MM.1S (cell line): ENCODE results near the gene APPL2.

Source experiments
- DNase-seq: peaks from one replicate; pipeline ENCODE4 v3.0.0-alpha.2; 2015
- H2AFZ ChIP-seq: fragments of 300-600 bp; sonication (generic); 2 replicates; pipeline ENCODE4 v1.6.0; 2016; ENCODE audit warnings: antibody characterized with exemption, low read length
- H3F3A ChIP-seq: fragments of 300-600 bp; sonication (generic); 2 replicates; pipeline ENCODE4 v1.6.1; 2016; ENCODE audit warnings: mild to moderate bottlenecking, antibody characterized with exemption, low read length, moderate library complexity, mixed read lengths; ENCODE audit not compliant: insufficient read depth
- H3K27ac ChIP-seq: fragments of 300-600 bp; sonication (generic); 2 replicates; pipeline ENCODE4 v1.5.1; 2016; ENCODE audit warnings: mild to moderate bottlenecking, low read length
- H3K27me3 ChIP-seq: fragments of 300-600 bp; sonication (generic); replicated peaks from 2 replicates; pipeline ENCODE4 v1.6.0; 2016; ENCODE audit warnings: low read length; ENCODE audit not compliant: insufficient read depth
- H3K36me3 ChIP-seq: fragments of 300-600 bp; sonication (generic); replicated peaks from 2 replicates; pipeline ENCODE4 v1.6.1; 2016; ENCODE audit warnings: mild to moderate bottlenecking, low read length, mixed read lengths; ENCODE audit not compliant: insufficient read depth
- H3K4me1 ChIP-seq: fragments of 300-600 bp; sonication (generic); 2 replicates; pipeline ENCODE4 v1.6.1; 2016; ENCODE audit warnings: low read length, mixed read lengths
- H3K4me2 ChIP-seq: fragments of 300-600 bp; sonication (generic); 2 replicates; pipeline ENCODE4 v1.6.0; 2016; ENCODE audit warnings: low read depth, low read length
- H3K4me3 ChIP-seq: fragments of 300-600 bp; sonication (generic); 2 replicates; pipeline ENCODE4 v1.5.1; 2016; ENCODE audit warnings: low read length, mixed read lengths
- H3K79me2 ChIP-seq: fragments of 300-600 bp; sonication (generic); 2 replicates; pipeline ENCODE4 v1.6.1; 2016; ENCODE audit warnings: mixed run types, low read length, mixed read lengths
- H3K9ac ChIP-seq: fragments of 300-600 bp; sonication (generic); 2 replicates; pipeline ENCODE4 v1.6.1; 2016; ENCODE audit warnings: low read length, mixed read lengths
- H3K9me2 ChIP-seq: fragments of 300-600 bp; sonication (generic); replicated peaks from 2 replicates; pipeline ENCODE4 v1.6.1; 2016; ENCODE audit warnings: mild to moderate bottlenecking, low read length, mixed read lengths; ENCODE audit not compliant: insufficient read depth
- H3K9me3 ChIP-seq: fragments of 300-600 bp; sonication (generic); replicated peaks from 2 replicates; pipeline ENCODE4 v1.6.1; 2016; ENCODE audit warnings: mild to moderate bottlenecking, low read length, mixed read lengths; ENCODE audit not compliant: insufficient read depth
- H4K20me1 ChIP-seq: fragments of 300-600 bp; sonication (generic); 2 replicates; pipeline ENCODE4 v1.6.1; 2016; ENCODE audit warnings: mild to moderate bottlenecking, low read length, moderate library complexity, mixed read lengths; ENCODE audit not compliant: insufficient read depth
- EZH2 ChIP-seq: fragments of 300-600 bp; sonication (generic); optimal IDR thresholded peaks from 2 replicates; pipeline ENCODE3; 2017; ENCODE audit warnings: low read depth, mild to moderate bottlenecking, antibody characterized with exemption, low read length, mixed read lengths
- EZH2phosphoT487 ChIP-seq: fragments of 300-600 bp; sonication (generic); IDR thresholded peaks from 2 replicates; pipeline ENCODE4 v1.6.1; 2018; ENCODE audit warnings: antibody characterized with exemption, low read length
- TF ChIP-seq, protein P1 (sequence below): fragments of 300-600 bp; sonication (generic); IDR thresholded peaks from 2 replicates; pipeline ENCODE4 v1.5.1; 2016; ENCODE audit warnings: antibody characterized with exemption, low read length, mixed read lengths

Gene APPL2

DNA sequence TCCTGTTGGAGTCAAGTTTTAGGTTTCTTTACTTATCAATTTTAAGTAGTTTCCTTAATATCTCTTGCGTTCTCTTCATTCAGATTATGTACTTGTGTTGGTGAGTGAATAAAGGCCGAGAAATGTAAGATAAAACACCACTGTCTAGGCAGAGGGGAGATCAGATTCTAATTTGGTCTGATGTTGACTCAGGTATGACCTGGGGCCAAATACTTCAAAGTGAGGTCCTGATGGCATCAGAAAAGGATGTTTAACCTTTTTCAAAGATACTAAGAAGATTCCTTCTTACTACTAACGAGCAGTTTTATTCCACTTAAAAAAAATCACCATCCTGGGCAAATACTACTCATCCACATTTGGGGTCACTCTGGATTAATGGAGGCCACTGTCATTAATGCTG is 26.9 kb downstream of the APPL2 start:
- DNase-seq, result no peak
- H3K4me3 ChIP-seq, result no peak overlapping the region
- no peaks in the 10 kb centered on the region for H3K9me2 ChIP-seq
- H3K79me2 ChIP-seq, result no peaks in the 10 kb centered on the region
- H3K4me1 ChIP-seq, result no peaks in the 10 kb centered on the region
- H3K27me3 ChIP-seq, result no peaks in the 10 kb centered on the region
- H3K9ac ChIP-seq, result no peak overlapping the region
- no peak overlapping the region for H3K27ac ChIP-seq
- no peak overlapping the region for H2AFZ ChIP-seq
- no peaks in the 10 kb centered on the region for H3K9me3 ChIP-seq
- TF ChIP-seq EZH2 (no peak), EZH2phosphoT487 (no peak)
- TF ChIP-seq, protein P1, sequence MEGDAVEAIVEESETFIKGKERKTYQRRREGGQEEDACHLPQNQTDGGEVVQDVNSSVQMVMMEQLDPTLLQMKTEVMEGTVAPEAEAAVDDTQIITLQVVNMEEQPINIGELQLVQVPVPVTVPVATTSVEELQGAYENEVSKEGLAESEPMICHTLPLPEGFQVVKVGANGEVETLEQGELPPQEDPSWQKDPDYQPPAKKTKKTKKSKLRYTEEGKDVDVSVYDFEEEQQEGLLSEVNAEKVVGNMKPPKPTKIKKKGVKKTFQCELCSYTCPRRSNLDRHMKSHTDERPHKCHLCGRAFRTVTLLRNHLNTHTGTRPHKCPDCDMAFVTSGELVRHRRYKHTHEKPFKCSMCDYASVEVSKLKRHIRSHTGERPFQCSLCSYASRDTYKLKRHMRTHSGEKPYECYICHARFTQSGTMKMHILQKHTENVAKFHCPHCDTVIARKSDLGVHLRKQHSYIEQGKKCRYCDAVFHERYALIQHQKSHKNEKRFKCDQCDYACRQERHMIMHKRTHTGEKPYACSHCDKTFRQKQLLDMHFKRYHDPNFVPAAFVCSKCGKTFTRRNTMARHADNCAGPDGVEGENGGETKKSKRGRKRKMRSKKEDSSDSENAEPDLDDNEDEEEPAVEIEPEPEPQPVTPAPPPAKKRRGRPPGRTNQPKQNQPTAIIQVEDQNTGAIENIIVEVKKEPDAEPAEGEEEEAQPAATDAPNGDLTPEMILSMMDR, result no peak
- H4K20me1 ChIP-seq, result no peaks in the 10 kb centered on the region
- H3K4me2 ChIP-seq, result no peak overlapping the region
- H3K36me3 ChIP-seq, result no peaks in the 10 kb centered on the region
- no peaks in the 10 kb centered on the region for H3F3A ChIP-seq

DNA sequence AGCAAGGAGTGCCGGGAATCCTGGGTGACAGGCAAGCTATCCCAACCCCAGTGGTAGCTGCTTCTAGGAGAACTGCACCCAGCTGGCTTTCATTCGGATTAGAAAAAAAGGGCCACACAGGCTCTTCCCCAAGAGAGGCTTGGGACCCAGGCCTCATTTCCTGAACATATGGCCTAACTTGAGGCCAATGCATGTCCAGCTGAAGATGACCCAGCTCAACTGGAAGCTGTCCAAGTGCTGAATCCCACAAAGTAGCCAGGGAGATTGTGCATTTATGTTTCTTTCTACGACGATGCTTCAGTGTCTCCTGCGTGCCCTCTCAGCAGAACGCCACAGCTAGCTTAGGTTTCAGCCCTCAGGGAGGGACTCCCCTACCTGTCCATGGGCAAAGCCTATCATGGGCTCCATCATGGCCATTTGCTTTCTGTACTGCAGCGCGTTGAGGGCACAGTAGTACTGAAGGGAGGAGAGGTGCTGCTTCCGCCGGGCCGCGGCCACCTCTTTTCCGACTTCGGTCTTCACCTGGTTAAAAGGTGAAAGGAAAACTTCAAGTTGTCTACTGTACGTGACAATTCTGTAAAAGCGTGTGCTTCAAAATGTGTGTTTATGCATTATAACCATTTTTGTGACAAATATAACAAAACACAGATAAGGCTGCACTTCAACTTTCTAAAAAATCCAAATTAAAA is 29.1 kb downstream of the APPL2 start:
- Histone ChIP-seq H3K4me3 (no peak overlapping the region), H3F3A (no peaks in the 10 kb centered on the region), H3K27ac (no peak overlapping the region), H3K79me2 (no peaks in the 10 kb centered on the region), H2AFZ (no peak overlapping the region), H3K9me3 (no peaks in the 10 kb centered on the region), H3K36me3 (no peaks in the 10 kb centered on the region), H3K27me3 (no peaks in the 10 kb centered on the region), H3K9ac (no peak overlapping the region), H3K9me2 (no peaks in the 10 kb centered on the region), H3K4me1 (no peaks in the 10 kb centered on the region), H3K4me2 (no peak overlapping the region), H4K20me1 (no peaks in the 10 kb centered on the region)
- no peak for DNase-seq
- TF ChIP-seq EZH2, result no peak

DNA sequence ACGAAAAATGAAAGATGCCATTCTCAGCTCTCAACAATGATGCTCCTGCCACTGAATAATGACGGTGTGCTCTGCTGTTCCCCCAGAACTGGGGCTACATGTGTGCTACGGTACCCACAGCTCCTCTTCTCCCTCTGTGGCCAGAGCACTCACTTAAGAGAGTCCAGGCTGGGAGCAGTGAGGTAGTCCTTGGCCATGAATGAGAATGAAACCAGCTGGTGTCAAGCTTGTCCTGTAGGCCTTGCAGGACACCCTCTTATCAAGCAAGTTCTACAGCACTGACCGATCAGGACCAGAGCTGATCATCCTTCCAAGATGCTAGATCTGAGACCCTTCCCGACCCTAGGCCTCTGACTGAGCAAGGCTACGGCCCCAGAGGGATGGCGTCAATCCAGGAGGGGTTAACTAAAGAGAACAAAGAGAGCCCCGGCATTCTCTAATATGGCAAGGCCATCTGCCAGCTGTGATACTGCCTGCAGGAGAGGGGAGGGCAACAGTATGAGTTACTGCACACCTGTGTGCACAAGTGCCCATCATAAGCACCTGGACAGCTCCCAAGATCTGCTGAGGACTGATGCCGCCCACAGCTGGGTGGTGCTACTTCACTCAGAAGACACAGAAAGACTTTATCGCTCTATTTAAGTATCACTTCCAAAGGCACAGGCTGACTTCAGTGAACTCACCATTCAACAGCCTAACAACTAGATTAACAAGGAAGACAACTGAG is 30.5 kb downstream of the APPL2 start:
- H3K27me3 ChIP-seq, result no peaks in the 10 kb centered on the region
- H3K79me2 ChIP-seq, result no peaks in the 10 kb centered on the region
- no peaks in the 10 kb centered on the region for H3K9me2 ChIP-seq
- H3K4me3 ChIP-seq, result no peak overlapping the region
- no peaks in the 10 kb centered on the region for H3K9me3 ChIP-seq
- no peaks in the 10 kb centered on the region for H4K20me1 ChIP-seq
- no peak overlapping the region for H3K9ac ChIP-seq
- no peak overlapping the region for H3K4me2 ChIP-seq
- H3F3A ChIP-seq, result no peaks in the 10 kb centered on the region
- no peak for DNase-seq
- no peaks in the 10 kb centered on the region for H3K4me1 ChIP-seq
- TF ChIP-seq EZH2phosphoT487, result no peak
- TF ChIP-seq EZH2, result no peak
- TF ChIP-seq, protein P1, result no peak
- H3K27ac ChIP-seq, result no peak overlapping the region
- H2AFZ ChIP-seq, result no peak overlapping the region
- no peaks in the 10 kb centered on the region for H3K36me3 ChIP-seq

DNA sequence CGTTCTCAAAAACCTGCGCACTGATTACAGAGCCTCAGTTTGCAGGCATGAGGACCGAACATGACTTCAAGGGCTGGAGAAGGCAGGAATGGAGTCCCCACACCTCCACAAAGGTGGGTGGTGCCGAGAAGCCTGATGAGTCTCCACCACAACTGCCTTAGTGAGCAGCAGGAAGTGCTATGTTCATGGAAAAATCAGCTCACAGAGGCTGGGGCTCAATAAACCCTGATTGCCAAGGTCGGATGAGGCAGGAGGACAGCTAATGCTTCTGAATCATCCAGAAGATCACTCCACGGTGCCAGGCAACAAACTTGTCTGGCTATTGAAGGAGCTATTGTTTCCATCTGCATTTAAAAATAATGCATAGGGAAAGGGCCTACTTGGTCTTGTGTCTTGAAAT is 31.1 kb downstream of the APPL2 start:
- no peaks in the 10 kb centered on the region for H4K20me1 ChIP-seq
- H3F3A ChIP-seq, result no peaks in the 10 kb centered on the region
- H2AFZ ChIP-seq, result no peak overlapping the region
- H3K4me2 ChIP-seq, result no peak overlapping the region
- no peaks in the 10 kb centered on the region for H3K79me2 ChIP-seq
- TF ChIP-seq EZH2phosphoT487, result no peak
- TF ChIP-seq, protein P1, result no peak
- no peak for TF ChIP-seq EZH2
- no peaks in the 10 kb centered on the region for H3K9me3 ChIP-seq
- H3K27ac ChIP-seq, result no peak overlapping the region
- no peaks in the 10 kb centered on the region for H3K9me2 ChIP-seq
- no peak overlapping the region for H3K9ac ChIP-seq
- H3K4me3 ChIP-seq, result no peak overlapping the region
- no peaks in the 10 kb centered on the region for H3K27me3 ChIP-seq
- no peaks in the 10 kb centered on the region for H3K4me1 ChIP-seq
- H3K36me3 ChIP-seq, result no peaks in the 10 kb centered on the region
- DNase-seq, result no peak
